H1 (cell line): Measurements from ENCODE around the gene SEMA3B. TPM values are rescaled to one million over a fixed set of nuclear protein-coding genes. Genes with fewer than 3 reads are reported as not detected.

Experiments
- CTCF ChIA-PET: fragments of 300-600 bp; sonication (Branson Sonifier 250); formaldehyde crosslinking; loops from one replicate; lab custom pipeline; 2021; ENCODE audit not compliant: partially characterized antibody; lab: Charles Lee
- POLR2A ChIA-PET: fragments of 300-600 bp; sonication (Branson Sonifier 250); formaldehyde crosslinking; loops from one replicate; lab custom pipeline; 2021; ENCODE audit warnings: inconsistent platforms; ENCODE audit not compliant: partially characterized antibody; lab: Charles Lee
- DNase-seq, 2 experiments: peaks; one replicate each; pipeline versions ENCODE4 v3.0.0 to v3.0.0-alpha.2; 2010 to 2022; ENCODE audit warnings: low spot score in 2 of 2, low read depth in 1 of 2, mixed read lengths in 1 of 2
- FAIRE-seq: peaks from 2 replicates; lab custom pipeline; 2011; peaks lifted over from hg19 to GRCh38; lab: Jason Lieb, UNC
- H2AFZ ChIP-seq: 2 replicates; pipeline ENCODE4 v1.8.1; 2012; ENCODE audit warnings: low read length, inconsistent platforms
- H2AK5ac ChIP-seq: 2 replicates; pipeline ENCODE4 v1.6.1; 2013; ENCODE audit warnings: low read depth, low read length
- H2BK120ac ChIP-seq: replicated peaks from 2 replicates; pipeline ENCODE3; 2013; ENCODE audit warnings: low read depth, low read length, inconsistent platforms
- H2BK12ac ChIP-seq: 2 replicates; pipeline ENCODE4 v1.6.1; 2013; ENCODE audit warnings: low read depth, low read length
- H2BK15ac ChIP-seq: 2 replicates; pipeline ENCODE4 v1.6.1; 2013; ENCODE audit warnings: low read length
- H2BK20ac ChIP-seq: 2 replicates; pipeline ENCODE4 v1.6.1; 2013; ENCODE audit warnings: low read length
- H2BK5ac ChIP-seq: 2 replicates; pipeline ENCODE4 v1.6.1; 2013; ENCODE audit warnings: low read depth, low read length
- H3K14ac ChIP-seq: 2 replicates; pipeline ENCODE4 v1.6.1; 2013; ENCODE audit warnings: inconsistent platforms; ENCODE audit not compliant: insufficient read length
- H3K18ac ChIP-seq: 2 replicates; pipeline ENCODE4 v1.6.1; 2013; ENCODE audit warnings: low read length; ENCODE audit errors: extremely low read depth
- H3K23ac ChIP-seq: 2 replicates; pipeline ENCODE4 v1.6.1; 2013; ENCODE audit warnings: inconsistent platforms; ENCODE audit not compliant: insufficient read length
- H3K23me2 ChIP-seq: 2 replicates; pipeline ENCODE4 v1.6.1; 2013; ENCODE audit warnings: low read depth, low read length
- H3K27ac ChIP-seq: 2 replicates; pipeline ENCODE4 v1.6.1; 2011; ENCODE audit warnings: low read depth, low read length, inconsistent platforms
- H3K27me3 ChIP-seq, 4 experiments: replicated peaks in 1 of 4; 1 replicate in 1 of 4; 2 replicates in 3 of 4; pipeline versions ENCODE4 v1.6.1 to v1.8.1; 2011 to 2013; ENCODE audit warnings: low read length in 3 of 4, mild to moderate bottlenecking in 3 of 4, inconsistent platforms in 2 of 4, mixed read lengths in 2 of 4, moderate library complexity in 1 of 4; ENCODE audit not compliant: control insufficient read depth in 3 of 4, insufficient read depth in 3 of 4; ENCODE audit errors: extremely low read depth in 1 of 4
- H3K36me3 ChIP-seq, 4 experiments: 2 replicates each; pipeline versions ENCODE4 v1.6.1 to v1.8.1; 2011 to 2013; ENCODE audit warnings: mild to moderate bottlenecking in 4 of 4, low read length in 3 of 4, moderate library complexity in 2 of 4, control low read depth in 1 of 4, inconsistent platforms in 1 of 4; ENCODE audit not compliant: insufficient read depth in 4 of 4, control insufficient read depth in 2 of 4
- H3K4ac ChIP-seq: replicated peaks from 2 replicates; pipeline ENCODE3; 2013; ENCODE audit warnings: low read length, low read depth, mixed read lengths, inconsistent platforms; ENCODE audit not compliant: insufficient read length
- H3K4me1 ChIP-seq, 4 experiments: replicated peaks in 1 of 4; 1 replicate in 1 of 4; 2 replicates in 3 of 4; pipeline versions ENCODE4 v1.6.1 to v1.8.1; 2011 to 2013; ENCODE audit warnings: low read length in 3 of 4, inconsistent platforms in 2 of 4, mixed read lengths in 1 of 4; ENCODE audit not compliant: insufficient read depth in 4 of 4, control insufficient read depth in 3 of 4
- H3K4me2 ChIP-seq, 2 experiments: 2 replicates each; pipeline versions ENCODE4 v1.6.1 to v1.8.1; 2011 to 2013; ENCODE audit warnings: low read depth in 2 of 2, low read length in 2 of 2, control low read depth in 1 of 2, inconsistent platforms in 1 of 2, mild to moderate bottlenecking in 1 of 2; ENCODE audit not compliant: insufficient read depth in 1 of 2
- H3K4me3 ChIP-seq, 4 experiments: fragments of 200-600, 300-600 bp in 1 of 4; sonication (generic), shearing (Covaris generic), sonication (Bioruptor Twin) in 1 of 4; 2 replicates each; pipeline versions ENCODE4 v1.5.1 to v1.8.1; 2011 to 2016; ENCODE audit warnings: low read length in 4 of 4, low read depth in 3 of 4, control low read depth in 2 of 4, inconsistent platforms in 2 of 4, mild to moderate bottlenecking in 2 of 4, mixed read lengths in 1 of 4, moderate library complexity in 1 of 4; ENCODE audit not compliant: insufficient read depth in 2 of 4; ENCODE audit errors: extremely low read depth in 1 of 4
- H3K56ac ChIP-seq: replicated peaks from 2 replicates; pipeline ENCODE3; 2013; ENCODE audit warnings: low read depth, mild to moderate bottlenecking, mixed read lengths, low read length, inconsistent platforms; ENCODE audit not compliant: insufficient read length
- H3K79me1 ChIP-seq: 2 replicates; pipeline ENCODE4 v1.6.1; 2013; ENCODE audit warnings: low read depth, low read length, control low read depth
- H3K79me2 ChIP-seq, 2 experiments: 2 replicates each; pipeline versions ENCODE4 v1.6.1 to v1.8.1; 2012 to 2013; ENCODE audit warnings: low read length in 2 of 2, mild to moderate bottlenecking in 2 of 2, inconsistent platforms in 1 of 2; ENCODE audit not compliant: insufficient read depth in 2 of 2, control insufficient read depth in 1 of 2
- H3K9ac ChIP-seq, 4 experiments: replicated peaks in 1 of 4; 1 replicate in 1 of 4; 2 replicates in 3 of 4; pipeline versions ENCODE4 v1.6.1 to v1.8.1; 2011 to 2013; ENCODE audit warnings: low read depth in 3 of 4, low read length in 3 of 4, control low read depth in 2 of 4, mild to moderate bottlenecking in 2 of 4, moderate library complexity in 2 of 4, inconsistent platforms in 1 of 4; ENCODE audit errors: extremely low read depth in 1 of 4
- H3K9me3 ChIP-seq, 2 experiments: 2 replicates each; pipeline versions ENCODE4 v1.6.1 to v1.8.1; 2012 to 2013; ENCODE audit warnings: mild to moderate bottlenecking in 2 of 2, moderate library complexity in 2 of 2, control low read depth in 1 of 2, inconsistent platforms in 1 of 2, low read depth in 1 of 2, low read length in 1 of 2, mixed read lengths in 1 of 2; ENCODE audit not compliant: insufficient read depth in 2 of 2
- H4K20me1 ChIP-seq, 2 experiments: replicated peaks in 1 of 2; 2 replicates each; pipeline versions ENCODE3 to v1.8.1; 2011 to 2013; ENCODE audit warnings: inconsistent platforms in 2 of 2, low read length in 2 of 2, mild to moderate bottlenecking in 1 of 2; ENCODE audit not compliant: insufficient read depth in 2 of 2, control insufficient read depth in 1 of 2
- H4K5ac ChIP-seq: 2 replicates; pipeline ENCODE4 v1.6.1; 2013; ENCODE audit warnings: low read length, low read depth, mixed read lengths, inconsistent platforms; ENCODE audit not compliant: insufficient read length
- H4K8ac ChIP-seq: 2 replicates; pipeline ENCODE4 v1.8.0; 2013; ENCODE audit warnings: mild to moderate bottlenecking, moderate library complexity, low read length, inconsistent platforms; ENCODE audit not compliant: insufficient read depth; ENCODE audit errors: extremely low read depth
- H4K91ac ChIP-seq: replicated peaks from 2 replicates; pipeline ENCODE3; 2013; ENCODE audit warnings: low read length, mixed read lengths, inconsistent platforms; ENCODE audit not compliant: insufficient read length
- CEBPB ChIP-seq: IDR thresholded peaks from 2 replicates; pipeline ENCODE4 v1.6.1; 2012; ENCODE audit warnings: low read depth, low read length
- EGR1 ChIP-seq: IDR thresholded peaks from 2 replicates; pipeline ENCODE4 v1.6.1; 2011; ENCODE audit warnings: low read depth, low read length, borderline replicate concordance
- GABPA ChIP-seq: IDR thresholded peaks from 2 replicates; pipeline ENCODE4 v1.6.1; 2011; ENCODE audit warnings: mild to moderate bottlenecking, low read length, moderate library complexity, borderline replicate concordance; ENCODE audit not compliant: insufficient read depth
- JUN ChIP-seq: IDR thresholded peaks from 2 replicates; pipeline ENCODE4 v1.6.1; 2011; ENCODE audit warnings: low read depth, mild to moderate bottlenecking, improper control_type of control experiment, low read length
- PHF8 ChIP-seq: fragments of 200-600 bp; sonication (generic); conservative IDR thresholded peaks from 2 replicates; pipeline ENCODE4 v1.7.1; 2012; ENCODE audit warnings: low read depth, mild to moderate bottlenecking, inconsistent platforms, low read length, moderate library complexity
- RNF2 ChIP-seq: fragments of 200-900, 300-1000 bp; sonication (generic); IDR thresholded peaks from 2 replicates; pipeline ENCODE4 v1.7.1; 2016; ENCODE audit warnings: borderline replicate concordance, low read depth, mild to moderate bottlenecking, antibody characterized with exemption, low read length; ENCODE audit not compliant: poor library complexity, severe bottlenecking; ENCODE audit errors: missing control alignments
- RXRA ChIP-seq: IDR thresholded peaks from 2 replicates; pipeline ENCODE4 v1.6.1; 2011; ENCODE audit warnings: low read depth, mild to moderate bottlenecking, low read length, moderate library complexity; ENCODE audit not compliant: insufficient read depth
- SIX5 ChIP-seq: IDR thresholded peaks from 2 replicates; pipeline ENCODE4 v1.6.1; 2011; ENCODE audit warnings: mild to moderate bottlenecking, low read depth, low read length
- TAF1 ChIP-seq: IDR thresholded peaks from 2 replicates; pipeline ENCODE4 v1.6.1; 2011; ENCODE audit warnings: mild to moderate bottlenecking, low read depth, low read length
- WGBS, 2 experiments: shearing (Covaris generic) in 1 of 2; methylation state at CpG; one replicate each; pipeline versions ENCODE4 v1.1.6 to v1.1.7; 2013 to 2015; ENCODE audit warnings: low lambda C conversion rate in 2 of 2, mixed read lengths in 2 of 2, inconsistent platforms in 1 of 2, low coverage in 1 of 2, missing lambda C conversion rate in 1 of 2; ENCODE audit not compliant: insufficient replicate concordance in 2 of 2, insufficient coverage in 1 of 2, insufficient read length in 1 of 2; ENCODE audit errors: extremely low coverage in 1 of 2, missing lambda C conversion rate in 1 of 2; 5-methylcytosine and 5-hydroxymethylcytosine counted together
- polyA plus RNA-seq, 7 experiments: library from polyadenylated mRNA; depleted of rRNA in 3 of 7; stranded (reverse) in 5 of 7; unstranded in 2 of 7; fragments of >200 nt in 5 of 7; fragments of 200-250 nt in 2 of 7; gene quantifications; 1 replicate in 5 of 7; 2 replicates in 1 of 7; 4 replicates in 1 of 7; pipeline versions ENCODE4 v1.2.1 to v1.2.3, GENCODE V29; 2011 to 2013; ENCODE audit warnings: missing spikeins in 2 of 7, mixed read lengths in 2 of 7
- total RNA-seq: library from RNA; stranded (reverse); fragmentation: NEBNext Ultra II Directional; extraction: Animal tissue kit (Norgen Biotek cat#: 25700); gene quantifications from 2 replicates; pipeline ENCODE4 v1.2.1, GENCODE V29; 2021
- TF ChIP-seq, protein P1 (sequence below): IDR thresholded peaks from 2 replicates; pipeline ENCODE4 v1.6.1; 2012; ENCODE audit warnings: inconsistent platforms

SEMA3B gene
- total and polyA plus RNA-seq, 2 of the 8 experiments (the other 6 are each of a cell fraction or from before 2014, with no cell fraction given): 3.0 to 4.7 TPM

GRCh38 chr3:50241163-50241562, 27.8 kb upstream of the SEMA3B start:
- peaks cover 33 to 93% of the 10 kb centered on the region in 2 experiments for H3K79me2 ChIP-seq
- peaks cover 0 to 3% (median 0%) of the 10 kb centered on the region in 4 experiments; a peak in 1 of 8 replicates for H3K36me3 ChIP-seq
- CTCF ChIA-PET: interaction anchor here (0.6 to 53.5 kb wide), 9 partner anchors 18 to 146 kb away, joined by 3 to 2149 read pairs (median 3); partner anchors contain the start of genes GNAI2, GNAT1, LSMEM2 and SEMA3B
- peak overlapping the region; percentile 85 for H4K91ac ChIP-seq
- peaks cover 6 to 76% (median 70%) of the 10 kb centered on the region in 4 experiments for H3K4me1 ChIP-seq
- H4K20me1 ChIP-seq: peaks cover 15 to 41% of the 10 kb centered on the region in 2 experiments
- 0% methylated on average over 4 of the region's 4 CpGs; no CpG with 5 or more reads in 1 of the 2 experiments for WGBS, 2 experiments
- peak overlapping the region; percentile 99; the same call in 1 of the 2 replicates for H2BK15ac ChIP-seq
- H3K4me2 ChIP-seq: peak overlapping the region; percentile 87 to 96
- peaks cover 25% of the 10 kb centered on the region for H3K79me1 ChIP-seq
- H3K9ac ChIP-seq: peak overlapping the region in 3 of 4 experiments; percentile 15 to 52 (median 47); a peak in 5 of 7 replicates
- peak overlapping the region; percentile 98 for H2BK5ac ChIP-seq
- H3K23ac ChIP-seq: no peak overlapping the region
- no peak overlapping the region for H3K56ac ChIP-seq
- H2BK120ac ChIP-seq: peak overlapping the region; percentile 75
- peak in 1 of 2 experiments; percentile 94 for DNase-seq
- peaks cover 21% of the 10 kb centered on the region; the same call in 1 of the 2 replicates for H3K23me2 ChIP-seq
- no peak overlapping the region for H2AFZ ChIP-seq
- peak overlapping the region; percentile 99 for H2BK20ac ChIP-seq
- FAIRE-seq: no peak
- H3K14ac ChIP-seq: peak overlapping the region; percentile 2
- H2AK5ac ChIP-seq: peak overlapping the region; percentile 93
- peak overlapping the region; percentile 60 for H4K8ac ChIP-seq
- peak overlapping the region; percentile 5 to 53 (median 23); a peak in 6 of 8 replicates for H3K4me3 ChIP-seq
- H3K27ac ChIP-seq: peak overlapping the region; percentile 80
- peak overlapping the region; percentile 94 for H4K5ac ChIP-seq
- peak overlapping the region; percentile 95 for H2BK12ac ChIP-seq
- POLR2A ChIA-PET: interaction anchor here (0.8 to 3.4 kb wide), 15 partner anchors 10 to 262 kb away, joined by 3 to 41 read pairs (median 4); partner anchors contain the start of gene CACNA2D2
- no peaks in the 10 kb centered on the region for H3K27me3 ChIP-seq
- no peaks in the 10 kb centered on the region for H3K9me3 ChIP-seq
- H3K18ac ChIP-seq: peak overlapping the region; percentile 100
- peak overlapping the region; percentile 70 for H3K4ac ChIP-seq
- TF ChIP-seq PHF8 (no peak), RNF2 (no peak), CEBPB (no peak), RXRA (0 out of 2 replicates have a peak, but pooled peaks have one; percentile 68), JUN (no peak), SIX5 (no peak), GABPA (0 out of 2 replicates have a peak, but pooled peaks have one; percentile 15), EGR1 (no peak), TAF1 (peak; percentile 57; the same call in 1 of the 2 replicates)
- TF ChIP-seq, protein P1, sequence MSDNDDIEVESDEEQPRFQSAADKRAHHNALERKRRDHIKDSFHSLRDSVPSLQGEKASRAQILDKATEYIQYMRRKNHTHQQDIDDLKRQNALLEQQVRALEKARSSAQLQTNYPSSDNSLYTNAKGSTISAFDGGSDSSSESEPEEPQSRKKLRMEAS: no peak
